ACC112 (cell line): ENCODE results near the gene GLB1L.

ENCODE experiments used
- H2AFZ ChIP-seq: fragments of 200-600 bp; sonication (generic); one replicate; pipeline ENCODE4 v1.6.0; 2017; ENCODE audit warnings: antibody characterized with exemption, low read length; ENCODE audit not compliant: unreplicated experiment
- H3K27ac ChIP-seq: fragments of 200-600 bp; sonication (generic); 2 replicates; pipeline ENCODE4 v1.5.1; 2014; ENCODE audit warnings: low read depth, mild to moderate bottlenecking, antibody characterized with exemption, low read length, moderate library complexity
- H3K27me3 ChIP-seq: fragments of 200-600 bp; sonication (generic); 2 replicates; pipeline ENCODE4 v1.6.1; 2014; ENCODE audit warnings: mild to moderate bottlenecking, antibody characterized with exemption, low read length, moderate library complexity, mixed read lengths; ENCODE audit not compliant: insufficient read depth
- H3K36me3 ChIP-seq: fragments of 200-600 bp; sonication (generic); 2 replicates; pipeline ENCODE4 v1.6.1; 2016; ENCODE audit warnings: mild to moderate bottlenecking, antibody characterized with exemption, low read length, moderate library complexity, mixed read lengths; ENCODE audit not compliant: insufficient read depth
- H3K4me1 ChIP-seq: fragments of 200-600 bp; sonication (generic); one replicate; pipeline ENCODE4 v1.6.1; 2016; ENCODE audit warnings: low read length, mixed read lengths; ENCODE audit not compliant: insufficient read depth, unreplicated experiment, control insufficient read depth
- H3K4me3 ChIP-seq: fragments of 200-600 bp; sonication (generic); 2 replicates; pipeline ENCODE4 v1.5.1; 2014; ENCODE audit warnings: mild to moderate bottlenecking, low read depth, low read length
- H3K79me2 ChIP-seq: fragments of 200-600 bp; sonication (generic); one replicate; pipeline ENCODE4 v1.6.0; 2016; ENCODE audit warnings: low read length; ENCODE audit not compliant: control insufficient read depth, unreplicated experiment, insufficient read depth

GLB1L gene

DNA sequence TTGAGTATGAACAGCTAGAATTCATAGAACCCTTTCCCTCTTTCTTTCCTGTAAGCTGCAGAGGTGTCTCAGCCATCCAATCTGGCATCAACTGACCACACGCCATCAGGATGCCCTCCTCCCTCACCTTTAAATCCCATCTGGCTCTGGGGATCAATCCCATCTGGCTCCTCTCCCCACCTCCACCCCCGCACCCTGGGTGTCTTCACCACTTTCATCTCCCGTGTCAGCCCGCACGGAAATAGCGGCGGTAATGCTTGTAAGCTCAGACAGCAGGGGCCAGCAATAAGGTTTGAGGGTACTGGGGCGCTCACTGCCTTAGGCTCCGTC is 7.3 kb upstream of the GLB1L start:
- Histone ChIP-seq H3K27me3 (no peaks in the 10 kb centered on the region), H3K79me2 (peaks cover 24% of the 10 kb centered on the region), H3K27ac (peak overlapping the region; percentile 3; the same call in 1 of the 2 replicates), H3K4me3 (peak overlapping the region; percentile 90), H3K36me3 (peaks cover 8% of the 10 kb centered on the region; the same call in 1 of the 2 replicates), H3K4me1 (peaks cover 41% of the 10 kb centered on the region), H2AFZ (peak overlapping the region; percentile 13)

DNA sequence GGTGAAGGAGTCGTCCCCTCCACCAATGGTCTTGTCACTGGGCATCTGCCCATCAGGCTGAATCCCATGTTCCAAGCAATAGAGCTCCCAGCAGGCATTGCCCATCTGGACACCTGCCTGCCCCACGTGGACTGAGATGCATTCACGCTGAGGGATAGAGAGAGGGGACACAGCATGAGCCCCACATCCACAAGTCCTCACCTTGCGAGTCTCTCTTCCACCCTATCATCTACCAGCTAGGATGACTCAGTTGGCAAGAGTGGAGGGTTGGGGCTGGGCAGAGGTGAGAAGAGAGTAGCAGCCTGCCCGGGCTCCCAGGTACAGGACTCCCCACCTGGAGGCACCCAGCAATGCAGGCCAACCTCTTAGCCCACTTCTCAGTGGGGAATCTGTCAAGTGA is 6.8 kb upstream of the GLB1L start:
- H2AFZ ChIP-seq: no peak overlapping the region
- H3K27me3 ChIP-seq: no peaks in the 10 kb centered on the region
- peaks cover 41% of the 10 kb centered on the region for H3K4me1 ChIP-seq
- peaks cover 28% of the 10 kb centered on the region for H3K79me2 ChIP-seq
- H3K36me3 ChIP-seq: peaks cover 8% of the 10 kb centered on the region; the same call in 1 of the 2 replicates
- H3K4me3 ChIP-seq: peak overlapping the region; percentile 90
- H3K27ac ChIP-seq: no peak overlapping the region

- peaks cover 8% of the 10 kb centered on the region; the same call in 1 of the 2 replicates for H3K36me3 ChIP-seq
- no peaks in the 10 kb centered on the region for H3K27me3 ChIP-seq
Measured at GRCh38 chr2:219251656-219252055, 6.4 kb upstream of the GLB1L start.

DNA sequence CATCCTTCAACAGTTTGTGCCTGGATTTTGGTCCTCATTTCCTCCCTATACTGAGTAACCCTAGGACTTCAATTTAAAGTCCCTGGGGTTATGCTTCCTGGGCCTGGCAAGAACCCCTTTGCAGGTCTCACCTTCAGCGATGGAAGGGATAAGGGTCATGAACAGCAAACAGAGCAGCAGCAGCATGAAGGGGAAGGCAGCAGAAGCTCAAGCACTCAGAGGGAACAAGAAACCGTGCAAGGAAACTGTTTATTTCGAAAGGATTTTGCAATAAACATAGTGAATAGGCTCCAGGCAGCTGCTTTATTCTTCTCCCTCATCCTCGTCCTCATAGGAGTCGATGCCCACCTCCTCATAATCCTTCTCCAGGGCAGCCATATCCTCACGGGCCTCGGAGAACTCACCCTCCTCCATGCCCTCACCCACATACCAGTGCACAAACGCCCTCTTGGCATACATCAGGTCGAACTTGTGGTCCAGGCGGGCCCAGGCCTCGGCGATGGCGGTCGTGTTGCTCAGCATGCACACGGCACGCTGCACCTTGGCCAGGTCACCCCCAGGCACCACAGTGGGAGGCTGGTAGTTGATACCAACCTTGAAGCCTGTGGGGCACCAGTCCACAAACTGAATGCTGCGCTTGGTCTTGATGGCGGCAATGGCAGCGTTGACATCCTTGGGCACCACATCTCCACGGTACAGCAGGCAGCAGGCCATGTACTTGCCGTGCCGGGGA is 5.0 kb upstream of the GLB1L start:
- Histone ChIP-seq H3K27me3 (no peaks in the 10 kb centered on the region), H3K36me3 (peaks cover 8% of the 10 kb centered on the region; the same call in 1 of the 2 replicates), H3K4me3 (peak overlapping the region; percentile 2), H2AFZ (no peak overlapping the region), H3K79me2 (peaks cover 43% of the 10 kb centered on the region), H3K4me1 (peaks cover 52% of the 10 kb centered on the region), H3K27ac (peak overlapping the region; percentile 88)

More at GRCh38 chr2:219251656-219252055, 6.4 kb upstream of the GLB1L start:
- H2AFZ ChIP-seq: no peak overlapping the region
- H3K4me3 ChIP-seq: peak overlapping the region; percentile 90
- H3K27ac ChIP-seq: no peak overlapping the region
- H3K79me2 ChIP-seq: peaks cover 31% of the 10 kb centered on the region
- peaks cover 44% of the 10 kb centered on the region for H3K4me1 ChIP-seq

GRCh38 chr2:219249203-219249980 is 4.1 kb upstream of the GLB1L start:
- H2AFZ ChIP-seq: no peak overlapping the region
- H3K4me1 ChIP-seq: peaks cover 55% of the 10 kb centered on the region
- H3K79me2 ChIP-seq: peaks cover 48% of the 10 kb centered on the region
- H3K36me3 ChIP-seq: peaks cover 8% of the 10 kb centered on the region; the same call in 1 of the 2 replicates
- no peaks in the 10 kb centered on the region for H3K27me3 ChIP-seq
- H3K27ac ChIP-seq: peak overlapping the region; percentile 88
- H3K4me3 ChIP-seq: peak overlapping the region; percentile 30

GRCh38 chr2:219248845-219249202 is 3.6 kb upstream of the GLB1L start:
- Histone ChIP-seq H3K4me1 (peaks cover 59% of the 10 kb centered on the region), H3K27ac (peak overlapping the region; percentile 88), H3K4me3 (peak overlapping the region; percentile 30), H2AFZ (no peak overlapping the region), H3K79me2 (peaks cover 48% of the 10 kb centered on the region), H3K27me3 (no peaks in the 10 kb centered on the region), H3K36me3 (peaks cover 8% of the 10 kb centered on the region; the same call in 1 of the 2 replicates)

GRCh38 chr2:219247678-219248642 is 2.7 kb upstream of the GLB1L start:
- H3K79me2 ChIP-seq: peaks cover 47% of the 10 kb centered on the region
- H2AFZ ChIP-seq: no peak overlapping the region
- H3K4me3 ChIP-seq: no peak overlapping the region
- H3K27ac ChIP-seq: peak overlapping the region; percentile 88; the same call in 1 of the 2 replicates
- no peaks in the 10 kb centered on the region for H3K27me3 ChIP-seq
- peaks cover 8% of the 10 kb centered on the region; the same call in 1 of the 2 replicates for H3K36me3 ChIP-seq
- peaks cover 59% of the 10 kb centered on the region for H3K4me1 ChIP-seq

- peak overlapping the region; percentile 97 for H3K4me3 ChIP-seq
- peaks cover 33% of the 10 kb centered on the region for H3K79me2 ChIP-seq
- H3K36me3 ChIP-seq: peaks cover 8% of the 10 kb centered on the region; the same call in 1 of the 2 replicates
- peak overlapping the region; percentile 88; the same call in 1 of the 2 replicates for H3K27ac ChIP-seq
- H3K27me3 ChIP-seq: no peaks in the 10 kb centered on the region
- H2AFZ ChIP-seq: no peak overlapping the region
- H3K4me1 ChIP-seq: peaks cover 48% of the 10 kb centered on the region
Measured at GRCh38 chr2:219246559-219246958, 1.3 kb upstream of the GLB1L start.

GRCh38 chr2:219245899-219246230 is 621 bp upstream of the GLB1L start:
- Histone ChIP-seq H3K27me3 (no peaks in the 10 kb centered on the region), H3K4me1 (peaks cover 44% of the 10 kb centered on the region), H3K36me3 (peaks cover 8% of the 10 kb centered on the region; the same call in 1 of the 2 replicates), H3K4me3 (peak overlapping the region; percentile 97), H3K79me2 (peaks cover 29% of the 10 kb centered on the region), H3K27ac (peak overlapping the region; percentile 88), H2AFZ (peak overlapping the region; percentile 73)

GRCh38 chr2:219244789-219245147 is 476 bp downstream of the GLB1L start:
- Histone ChIP-seq H3K4me1 (peaks cover 34% of the 10 kb centered on the region), H3K27ac (peak overlapping the region; percentile 88), H3K36me3 (0 out of 2 replicates have a peak, but pooled peaks cover 4% of the 10 kb centered on the region)

More at GRCh38 chr2:219244789-219245147, 476 bp downstream of the GLB1L start:
- Histone ChIP-seq H3K4me3 (peak overlapping the region; percentile 97), H3K27me3 (no peaks in the 10 kb centered on the region), H3K79me2 (peaks cover 29% of the 10 kb centered on the region), H2AFZ (peak overlapping the region; percentile 87)
